Measurements from ENCODE around the gene GULP1.

The GULP1 gene

GRCh38 chr2:188381614-188382013, 89.9 kb downstream of the GULP1 start:
- no peak for DNase-seq

GRCh38 chr2:188382107-188382506, 90.4 kb downstream of the GULP1 start:
- no peak for DNase-seq

GRCh38 chr2:188383158-188383557, 91.5 kb downstream of the GULP1 start:
- DNase-seq = no peak

- DNase-seq = no peak
Observed at GRCh38 chr2:188385857-188386256, 94.2 kb downstream of the GULP1 start.

GRCh38 chr2:188388831-188389230, 97.2 kb downstream of the GULP1 start:
- DNase-seq = no peak

GRCh38 chr2:188391354-188391753, 99.7 kb downstream of the GULP1 start:
- no peak for DNase-seq

- no peak for DNase-seq
Observed at GRCh38 chr2:188394931-188395472, 103.3 kb downstream of the GULP1 start.

GRCh38 chr2:188395903-188396689, 104.4 kb downstream of the GULP1 start:
- DNase-seq = no peak

GRCh38 chr2:188399159-188399558, 107.5 kb downstream of the GULP1 start:
- no peak for DNase-seq

- DNase-seq = no peak
Observed at GRCh38 chr2:188403676-188404075, 112.0 kb downstream of the GULP1 start.

GRCh38 chr2:188404341-188405004, 112.8 kb downstream of the GULP1 start:
- no peak for DNase-seq

- DNase-seq = no peak
Observed at GRCh38 chr2:188406414-188406813, 114.7 kb downstream of the GULP1 start.

- DNase-seq = no peak
Observed at GRCh38 chr2:188410504-188411235, 119.0 kb downstream of the GULP1 start.

- no peak for DNase-seq
Observed at GRCh38 chr2:188412190-188412589, 120.5 kb downstream of the GULP1 start.

- DNase-seq = no peak
Observed at GRCh38 chr2:188414411-188414810, 122.7 kb downstream of the GULP1 start.

- DNase-seq = no peak
Observed at GRCh38 chr2:188414869-188415753, 123.4 kb downstream of the GULP1 start.

- no peak for DNase-seq
Observed at GRCh38 chr2:188415754-188416083, 124.0 kb downstream of the GULP1 start.

GRCh38 chr2:188416367-188416766, 124.7 kb downstream of the GULP1 start:
- DNase-seq = no peak

GRCh38 chr2:188422726-188423125, 131.1 kb downstream of the GULP1 start:
- DNase-seq = no peak

- DNase-seq = no peak
Observed at GRCh38 chr2:188425266-188425665, 133.6 kb downstream of the GULP1 start.

GRCh38 chr2:188426121-188426520, 134.4 kb downstream of the GULP1 start:
- no peak for DNase-seq

GRCh38 chr2:188430705-188431104, 139.0 kb downstream of the GULP1 start:
- no peak for DNase-seq

- no peak for DNase-seq
Observed at GRCh38 chr2:188434018-188434417, 142.3 kb downstream of the GULP1 start.
